ENCODE measurements around the gene SEMA3F.

SEMA3F gene

GRCh38 chr3:50146316-50146901 is 8.7 kb upstream of the SEMA3F start:
- Histone ChIP-seq H3K27me3 (ENCODE audit: insufficient read depth, low read depth) (0 out of 2 replicates have a peak, but pooled peaks cover 2% of the 10 kb centered on the region), H3K79me2 (ENCODE audit: insufficient read depth, low read depth) (no peaks in the 10 kb centered on the region), H4K20me1 (ENCODE audit: insufficient read depth) (no peaks in the 10 kb centered on the region), H3K4me1 (ENCODE audit: low read depth, poor library complexity, severe bottlenecking) (no peaks in the 10 kb centered on the region), H3K27ac (no peak overlapping the region), H3K4me2 (no peak overlapping the region), H3K4me3 (IDR thresholded peaks at IDR 0.05; ENCODE audit: insufficient read depth, low read depth, low read length) (no peak overlapping the region), H3K36me3 (ENCODE audit: insufficient read depth) (no peaks in the 10 kb centered on the region), H2AFZ (ENCODE audit: low read depth) (no peak overlapping the region), H3K9ac (no peak overlapping the region)
- TF ChIP-seq, protein P1, sequence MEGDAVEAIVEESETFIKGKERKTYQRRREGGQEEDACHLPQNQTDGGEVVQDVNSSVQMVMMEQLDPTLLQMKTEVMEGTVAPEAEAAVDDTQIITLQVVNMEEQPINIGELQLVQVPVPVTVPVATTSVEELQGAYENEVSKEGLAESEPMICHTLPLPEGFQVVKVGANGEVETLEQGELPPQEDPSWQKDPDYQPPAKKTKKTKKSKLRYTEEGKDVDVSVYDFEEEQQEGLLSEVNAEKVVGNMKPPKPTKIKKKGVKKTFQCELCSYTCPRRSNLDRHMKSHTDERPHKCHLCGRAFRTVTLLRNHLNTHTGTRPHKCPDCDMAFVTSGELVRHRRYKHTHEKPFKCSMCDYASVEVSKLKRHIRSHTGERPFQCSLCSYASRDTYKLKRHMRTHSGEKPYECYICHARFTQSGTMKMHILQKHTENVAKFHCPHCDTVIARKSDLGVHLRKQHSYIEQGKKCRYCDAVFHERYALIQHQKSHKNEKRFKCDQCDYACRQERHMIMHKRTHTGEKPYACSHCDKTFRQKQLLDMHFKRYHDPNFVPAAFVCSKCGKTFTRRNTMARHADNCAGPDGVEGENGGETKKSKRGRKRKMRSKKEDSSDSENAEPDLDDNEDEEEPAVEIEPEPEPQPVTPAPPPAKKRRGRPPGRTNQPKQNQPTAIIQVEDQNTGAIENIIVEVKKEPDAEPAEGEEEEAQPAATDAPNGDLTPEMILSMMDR (conservative IDR thresholded peaks at IDR 0.05; ENCODE audit: low read depth, low read length), result no peak

- no peaks in the 10 kb centered on the region for H4K20me1 ChIP-seq (ENCODE audit: insufficient read depth)
- no peak overlapping the region for H3K9ac ChIP-seq
- no peaks in the 10 kb centered on the region for H3K36me3 ChIP-seq (ENCODE audit: insufficient read depth)
- no peaks in the 10 kb centered on the region for H3K79me2 ChIP-seq (ENCODE audit: insufficient read depth, low read depth)
- TF ChIP-seq, protein P1 (conservative IDR thresholded peaks at IDR 0.05; ENCODE audit: low read depth, low read length), result no peak
- H3K27me3 ChIP-seq (ENCODE audit: insufficient read depth, low read depth), result 0 out of 2 replicates have a peak, but pooled peaks cover under 1% of the 10 kb centered on the region
- H3K4me1 ChIP-seq (ENCODE audit: low read depth, poor library complexity, severe bottlenecking), result no peaks in the 10 kb centered on the region
- no peak overlapping the region for H3K4me2 ChIP-seq
- H3K4me3 ChIP-seq (IDR thresholded peaks at IDR 0.05; ENCODE audit: insufficient read depth, low read depth, low read length), result no peak overlapping the region
- H3K27ac ChIP-seq, result no peak overlapping the region
- no peak overlapping the region for H2AFZ ChIP-seq (ENCODE audit: low read depth)
Observed at GRCh38 chr3:50147016-50147415, 8.1 kb upstream of the SEMA3F start.

GRCh38 chr3:50147447-50147846 is 7.7 kb upstream of the SEMA3F start:
- Histone ChIP-seq H3K9ac (no peak overlapping the region), H3K4me3 (IDR thresholded peaks at IDR 0.05; ENCODE audit: insufficient read depth, low read depth, low read length) (no peak overlapping the region), H2AFZ (ENCODE audit: low read depth) (no peak overlapping the region), H3K4me2 (no peak overlapping the region), H3K27me3 (ENCODE audit: insufficient read depth, low read depth) (no peaks in the 10 kb centered on the region), H3K27ac (no peak overlapping the region), H4K20me1 (ENCODE audit: insufficient read depth) (no peaks in the 10 kb centered on the region), H3K79me2 (ENCODE audit: insufficient read depth, low read depth) (no peaks in the 10 kb centered on the region), H3K4me1 (ENCODE audit: low read depth, poor library complexity, severe bottlenecking) (no peaks in the 10 kb centered on the region), H3K36me3 (ENCODE audit: insufficient read depth) (no peaks in the 10 kb centered on the region)
- TF ChIP-seq, protein P1 (conservative IDR thresholded peaks at IDR 0.05; ENCODE audit: low read depth, low read length), result no peak

DNA sequence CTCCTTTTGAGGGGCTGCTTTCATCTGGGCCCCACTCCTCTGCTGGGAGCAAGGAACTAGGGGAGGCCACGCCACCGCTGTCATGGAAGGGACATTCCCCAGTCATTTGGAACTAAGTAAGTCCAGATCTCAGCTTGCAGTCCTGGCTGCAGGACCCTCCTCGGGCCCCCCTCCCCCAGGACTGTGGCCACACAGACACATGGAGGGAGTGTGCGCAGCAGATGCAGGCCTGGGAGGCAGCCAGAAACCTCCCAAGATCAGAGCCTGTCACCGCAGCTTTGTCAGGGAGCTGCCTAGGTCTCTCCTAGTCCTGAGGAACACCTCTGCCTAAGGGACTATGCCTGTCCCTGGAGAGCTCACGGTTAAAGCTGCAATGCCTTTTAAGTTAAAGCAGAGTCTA is 7.3 kb upstream of the SEMA3F start:
- Histone ChIP-seq H3K79me2 (ENCODE audit: insufficient read depth, low read depth) (no peaks in the 10 kb centered on the region), H3K36me3 (ENCODE audit: insufficient read depth) (no peaks in the 10 kb centered on the region), H3K4me3 (IDR thresholded peaks at IDR 0.05; ENCODE audit: insufficient read depth, low read depth, low read length) (no peak overlapping the region), H3K27me3 (ENCODE audit: insufficient read depth, low read depth) (no peaks in the 10 kb centered on the region), H3K4me2 (no peak overlapping the region), H3K27ac (no peak overlapping the region), H3K9ac (no peak overlapping the region), H2AFZ (ENCODE audit: low read depth) (no peak overlapping the region), H3K4me1 (ENCODE audit: low read depth, poor library complexity, severe bottlenecking) (no peaks in the 10 kb centered on the region), H4K20me1 (ENCODE audit: insufficient read depth) (no peaks in the 10 kb centered on the region)
- TF ChIP-seq, protein P1 (conservative IDR thresholded peaks at IDR 0.05; ENCODE audit: low read depth, low read length), result no peak

Measured in KMS-11 (cell line).